Progenitor cell of endocrine pancreas (in vitro differentiated cells): ENCODE results near the gene KLHL18. TPM values are rescaled to one million over a fixed set of nuclear protein-coding genes. Genes with fewer than 3 reads are reported as not detected.

Experiments
- DNase-seq: peaks from one replicate; pipeline ENCODE4 v3.0.0; 2021; ENCODE audit warnings: low spot score; ENCODE audit not compliant: unreplicated experiment
- H3K27ac Mint-ChIP-seq: 2 replicates; pipeline ENCODE4 v1.8.0; 2021; ENCODE audit warnings: mild to moderate bottlenecking, moderate library complexity, mixed read lengths
- H3K27me3 Mint-ChIP-seq: 2 replicates; pipeline ENCODE4 v1.8.0; 2021; ENCODE audit warnings: mixed read lengths
- H3K36me3 Mint-ChIP-seq: 2 replicates; pipeline ENCODE4 v1.8.0; 2022; ENCODE audit warnings: mixed read lengths; ENCODE audit not compliant: insufficient read depth
- H3K4me1 Mint-ChIP-seq: 2 replicates; pipeline ENCODE4 v1.8.0; 2021; ENCODE audit warnings: low read depth, mixed read lengths
- H3K4me3 Mint-ChIP-seq: 2 replicates; pipeline ENCODE4 v1.8.0; 2021; ENCODE audit warnings: low read depth, mild to moderate bottlenecking, moderate library complexity, mixed read lengths
- H3K9me3 Mint-ChIP-seq: 2 replicates; pipeline ENCODE4 v1.8.0; 2021; ENCODE audit warnings: low read depth, mixed read lengths
- CTCF ChIP-seq: fragments of 200-600 bp; sonication (generic); IDR thresholded peaks from one replicate; pipeline ENCODE4 v1.5.0; 2021; ENCODE audit warnings: antibody characterized with exemption, mild to moderate bottlenecking; ENCODE audit not compliant: unreplicated experiment
- total RNA-seq: library from RNA; stranded (reverse); gene quantifications from 2 replicates; pipeline ENCODE4 v1.2.1, GENCODE V29; 2021

Gene KLHL18
- total RNA-seq, 1 donor from 2014 or later: 33.6 TPM

DNA sequence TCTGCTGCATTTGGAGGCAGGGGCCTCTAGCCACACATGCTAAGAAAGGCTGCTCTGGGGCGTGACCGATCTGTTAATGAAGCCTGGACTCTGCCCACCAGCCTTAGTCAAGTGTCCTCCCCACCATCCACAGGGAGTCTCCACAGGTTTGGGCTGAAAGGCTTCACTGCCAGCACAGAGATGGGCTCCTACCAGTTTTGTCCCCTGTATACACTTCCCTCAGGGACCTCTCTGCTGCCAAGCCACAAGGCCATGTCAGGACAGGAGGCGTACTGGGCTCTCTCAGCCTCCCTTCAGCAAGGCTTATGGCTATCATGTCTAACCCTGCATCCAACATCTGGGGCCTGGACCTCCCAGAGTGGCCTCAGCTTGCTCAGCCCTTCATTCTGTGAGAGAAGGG lies 23.6 kb upstream of the KLHL18 start:
- Mint-ChIP-seq H3K4me1 (peaks cover 7% of the 10 kb centered on the region), H3K4me3 (no peak overlapping the region), H3K36me3 (no peaks in the 10 kb centered on the region), H3K27me3 (no peaks in the 10 kb centered on the region), H3K27ac (peak overlapping the region; percentile 71), H3K9me3 (no peaks in the 10 kb centered on the region)
- no peak for DNase-seq
- no peak for TF ChIP-seq CTCF

DNA sequence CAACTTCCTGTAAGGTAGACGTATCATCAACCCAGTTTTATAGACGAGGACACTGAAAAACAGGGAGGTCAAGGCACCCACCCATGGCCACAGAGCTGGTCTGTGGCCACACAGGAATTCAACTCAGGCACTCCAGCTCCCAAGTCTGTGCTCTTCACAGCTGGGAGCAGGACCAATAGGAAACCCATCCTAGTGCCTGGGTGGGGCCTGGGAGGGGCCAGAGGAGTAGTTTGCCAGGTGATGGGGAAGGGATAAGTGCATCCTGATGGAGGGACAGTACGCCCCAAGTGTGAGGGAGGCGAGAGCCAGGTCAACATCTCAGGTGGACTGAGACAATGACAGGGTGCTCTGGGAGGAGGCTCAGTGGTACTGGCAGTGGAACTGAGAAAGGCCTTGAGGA lies 22.1 kb upstream of the KLHL18 start:
- no peak for TF ChIP-seq CTCF
- Mint-ChIP-seq H3K9me3 (no peaks in the 10 kb centered on the region), H3K36me3 (no peaks in the 10 kb centered on the region), H3K4me1 (peaks cover 7% of the 10 kb centered on the region), H3K4me3 (no peak overlapping the region), H3K27me3 (no peaks in the 10 kb centered on the region), H3K27ac (no peak overlapping the region)
- no peak for DNase-seq

DNA sequence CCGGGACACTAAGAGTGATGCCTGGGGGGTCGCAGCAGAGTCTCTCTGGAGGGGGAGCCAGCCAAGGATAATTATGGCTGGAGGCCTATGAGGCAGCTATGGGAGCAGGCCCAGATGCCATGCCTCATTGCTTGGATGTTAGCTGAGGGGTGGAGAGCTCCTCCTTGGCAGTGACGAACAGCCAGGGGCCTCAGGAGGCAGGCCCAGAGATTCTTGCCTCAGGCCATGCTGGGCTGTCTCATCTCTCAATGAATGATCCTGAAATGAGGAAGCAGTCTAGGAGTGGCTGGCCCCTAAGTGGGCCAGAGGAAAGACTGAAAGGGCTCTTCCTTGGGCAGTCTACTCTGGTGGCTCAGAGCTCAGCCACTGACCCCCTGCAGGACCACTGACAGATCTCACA lies 21.4 kb upstream of the KLHL18 start:
- Mint-ChIP-seq H3K9me3 (no peaks in the 10 kb centered on the region), H3K27ac (no peak overlapping the region), H3K4me3 (no peak overlapping the region), H3K27me3 (no peaks in the 10 kb centered on the region), H3K36me3 (no peaks in the 10 kb centered on the region), H3K4me1 (peaks cover 7% of the 10 kb centered on the region)
- TF ChIP-seq CTCF: no peak
- no peak for DNase-seq

DNA sequence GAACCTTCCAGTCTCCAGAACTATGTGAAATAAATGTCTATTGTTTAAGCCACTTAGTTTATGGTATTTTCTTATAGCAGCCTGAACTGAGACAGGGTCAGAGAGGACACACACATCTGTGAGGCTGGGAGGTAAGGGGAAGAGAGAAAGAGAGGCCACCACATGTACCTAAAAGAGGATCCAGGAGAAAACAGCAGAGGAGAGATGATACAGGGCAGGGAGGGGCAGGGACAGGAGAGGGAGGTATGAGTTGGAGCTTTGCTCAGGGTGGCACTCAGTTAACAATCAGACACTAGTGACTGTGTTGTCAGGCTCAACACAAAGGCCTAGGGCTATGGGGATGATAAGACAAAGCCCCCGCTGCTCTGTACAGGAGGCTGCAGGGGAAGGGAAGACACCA lies 17.7 kb upstream of the KLHL18 start:
- no peaks in the 10 kb centered on the region for H3K36me3 Mint-ChIP-seq
- H3K4me1 Mint-ChIP-seq: peaks cover 3% of the 10 kb centered on the region
- no peak overlapping the region for H3K4me3 Mint-ChIP-seq
- H3K27me3 Mint-ChIP-seq: no peaks in the 10 kb centered on the region
- DNase-seq: no peak
- H3K27ac Mint-ChIP-seq: no peak overlapping the region
- no peak for TF ChIP-seq CTCF
- H3K9me3 Mint-ChIP-seq: no peaks in the 10 kb centered on the region

- peaks cover 2% of the 10 kb centered on the region for H3K36me3 Mint-ChIP-seq
- no peaks in the 10 kb centered on the region for H3K9me3 Mint-ChIP-seq
- H3K4me3 Mint-ChIP-seq: no peak overlapping the region
- no peaks in the 10 kb centered on the region for H3K4me1 Mint-ChIP-seq
- DNase-seq: no peak
- H3K27me3 Mint-ChIP-seq: no peaks in the 10 kb centered on the region
- no peak overlapping the region for H3K27ac Mint-ChIP-seq
- no peak for TF ChIP-seq CTCF
Observed at GRCh38 chr3:47265725-47266428, 16.9 kb upstream of the KLHL18 start.
